Keratinocyte (primary cell): ENCODE results near the gene SH3D19. TPM values are rescaled to one million over a fixed set of nuclear protein-coding genes. Genes with fewer than 3 reads are reported as not detected.

Experiments
- DNase-seq: peaks from one replicate; pipeline ENCODE4 v3.0.0-alpha.2; 2011; ENCODE audit warnings: low read depth, missing footprints, low spot score
- FAIRE-seq: peaks from 2 replicates; lab custom pipeline; 2011; peaks lifted over from hg19 to GRCh38; lab: Jason Lieb, UNC
- H2AFZ ChIP-seq: 2 replicates; pipeline ENCODE4 v1.6.0; 2012; ENCODE audit warnings: low read length, control low read depth, inconsistent platforms; ENCODE audit not compliant: control insufficient read depth
- H3K27ac ChIP-seq: 2 replicates; pipeline ENCODE4 v1.5.1; 2011; ENCODE audit warnings: low read length; ENCODE audit not compliant: control insufficient read depth, insufficient read depth
- H3K27me3 ChIP-seq: 3 replicates; pipeline ENCODE4 v1.6.0; 2011; ENCODE audit warnings: low read length; ENCODE audit not compliant: control insufficient read depth, insufficient read depth; ENCODE audit errors: extremely low read depth
- H3K36me3 ChIP-seq, 2 experiments: 2 replicates in 1 of 2; 3 replicates in 1 of 2; pipeline ENCODE4 v1.5.1; 2011; ENCODE audit warnings: low read length in 2 of 2, mild to moderate bottlenecking in 1 of 2; ENCODE audit not compliant: control insufficient read depth in 2 of 2, insufficient read depth in 2 of 2; ENCODE audit errors: extremely low read depth in 1 of 2
- H3K4me1 ChIP-seq: 3 replicates; pipeline ENCODE4 v1.5.1; 2011; ENCODE audit warnings: low read length; ENCODE audit not compliant: control insufficient read depth, insufficient read depth; ENCODE audit errors: extremely low read depth
- H3K4me2 ChIP-seq: 3 replicates; pipeline ENCODE4 v1.6.0; 2011; ENCODE audit warnings: low read depth, low read length; ENCODE audit not compliant: control insufficient read depth, insufficient read depth; ENCODE audit errors: extremely low read depth
- H3K4me3 ChIP-seq, 3 experiments: fragments of 200-600 bp in 1 of 3; sonication (generic) in 1 of 3; 2 replicates in 2 of 3; 3 replicates in 1 of 3; pipeline ENCODE4 v1.5.1; 2011 to 2016; ENCODE audit warnings: low read length in 3 of 3, mild to moderate bottlenecking in 3 of 3, control low read depth in 2 of 3, inconsistent platforms in 1 of 3, low read depth in 1 of 3, mixed read lengths in 1 of 3, mixed run types in 1 of 3, moderate library complexity in 1 of 3; ENCODE audit not compliant: control insufficient read depth in 2 of 3, insufficient read depth in 2 of 3; ENCODE audit errors: extremely low read depth in 1 of 3
- H3K79me2 ChIP-seq: 2 replicates; pipeline ENCODE4 v1.6.0; 2012; ENCODE audit warnings: low read length; ENCODE audit not compliant: control insufficient read depth, insufficient read depth
- H3K9ac ChIP-seq: 3 replicates; pipeline ENCODE4 v1.6.0; 2011; ENCODE audit warnings: low read length; ENCODE audit not compliant: control insufficient read depth, insufficient read depth; ENCODE audit errors: extremely low read depth
- H3K9me1 ChIP-seq: 3 replicates; pipeline ENCODE4 v1.6.0; 2011; ENCODE audit warnings: low read length; ENCODE audit not compliant: control insufficient read depth, insufficient read depth; ENCODE audit errors: extremely low read depth
- H3K9me3 ChIP-seq: 2 replicates; pipeline ENCODE4 v1.5.1; 2012; ENCODE audit warnings: low read depth, low read length; ENCODE audit not compliant: control insufficient read depth
- H4K20me1 ChIP-seq: 3 replicates; pipeline ENCODE4 v1.6.0; 2011; ENCODE audit warnings: low read length; ENCODE audit not compliant: control insufficient read depth, insufficient read depth; ENCODE audit errors: extremely low read depth
- EZH2 ChIP-seq: IDR thresholded peaks from one replicate; pipeline ENCODE4 v1.6.1; 2012; ENCODE audit warnings: inconsistent platforms, mild to moderate bottlenecking, low read length, moderate library complexity
- dilution Hi-C: fragments of 300-500 bp; cut with MboI; formaldehyde crosslinking; loops from one replicate; pipeline ENCODE4 v1.7.0; 2020; ENCODE audit warnings: low sequenced_read_pairs; ENCODE audit not compliant: extremely low pct_ligation_motif_present
- polyA plus RNA-seq, 5 experiments: library from polyadenylated mRNA; depleted of rRNA in 3 of 5; stranded (reverse) in 3 of 5; stranded (forward) in 1 of 5; unstranded in 1 of 5; fragments of >200 nt; gene quantifications; 1 replicate in 1 of 5; 2 replicates in 3 of 5; 3 replicates in 1 of 5; pipeline versions ENCODE4 v1.2.1 to v1.2.3, GENCODE V29; 2011 to 2012; ENCODE audit warnings: missing spikeins in 2 of 5, low read depth in 1 of 5, low replicate concordance in 1 of 5
- TF ChIP-seq, protein P1 (sequence below), 3 experiments: IDR thresholded peaks in 1 of 3; conservative IDR thresholded peaks in 1 of 3; optimal IDR thresholded peaks in 1 of 3; 2 replicates in 2 of 3; 3 replicates in 1 of 3; pipeline versions ENCODE3 to v1.5.1; 2011; ENCODE audit warnings: low read length in 3 of 3, mild to moderate bottlenecking in 3 of 3, moderate library complexity in 2 of 3, control low read depth in 1 of 3, inconsistent platforms in 1 of 3; ENCODE audit not compliant: insufficient read depth in 2 of 3; ENCODE audit errors: extremely low read depth in 1 of 3

SH3D19 gene
- polyA plus RNA-seq, 1 donor (not counting 4 experiments of a cell fraction or from before 2014, with no cell fraction given), result 24.8 TPM

GRCh38 chr4:151107063-151107462, 218.3 kb downstream of the SH3D19 start:
- H3K9ac ChIP-seq, result no peak overlapping the region
- H3K79me2 ChIP-seq, result peaks cover 13% of the 10 kb centered on the region
- no peak overlapping the region for H2AFZ ChIP-seq
- DNase-seq (no peak), FAIRE-seq (no peak)
- TF ChIP-seq, protein P1, sequence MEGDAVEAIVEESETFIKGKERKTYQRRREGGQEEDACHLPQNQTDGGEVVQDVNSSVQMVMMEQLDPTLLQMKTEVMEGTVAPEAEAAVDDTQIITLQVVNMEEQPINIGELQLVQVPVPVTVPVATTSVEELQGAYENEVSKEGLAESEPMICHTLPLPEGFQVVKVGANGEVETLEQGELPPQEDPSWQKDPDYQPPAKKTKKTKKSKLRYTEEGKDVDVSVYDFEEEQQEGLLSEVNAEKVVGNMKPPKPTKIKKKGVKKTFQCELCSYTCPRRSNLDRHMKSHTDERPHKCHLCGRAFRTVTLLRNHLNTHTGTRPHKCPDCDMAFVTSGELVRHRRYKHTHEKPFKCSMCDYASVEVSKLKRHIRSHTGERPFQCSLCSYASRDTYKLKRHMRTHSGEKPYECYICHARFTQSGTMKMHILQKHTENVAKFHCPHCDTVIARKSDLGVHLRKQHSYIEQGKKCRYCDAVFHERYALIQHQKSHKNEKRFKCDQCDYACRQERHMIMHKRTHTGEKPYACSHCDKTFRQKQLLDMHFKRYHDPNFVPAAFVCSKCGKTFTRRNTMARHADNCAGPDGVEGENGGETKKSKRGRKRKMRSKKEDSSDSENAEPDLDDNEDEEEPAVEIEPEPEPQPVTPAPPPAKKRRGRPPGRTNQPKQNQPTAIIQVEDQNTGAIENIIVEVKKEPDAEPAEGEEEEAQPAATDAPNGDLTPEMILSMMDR (optimal IDR thresholded peaks at IDR 0.05 in 1 of 3, IDR thresholded peaks at IDR 0.05 in 1 of 3, conservative IDR thresholded peaks at IDR 0.05 in 1 of 3; ENCODE audit: extremely low read depth in 1 of 3, insufficient read depth in 2 of 3, low read length in 3 of 3), result no peak
- TF ChIP-seq EZH2, result no peak
- no peaks in the 10 kb centered on the region for H3K9me3 ChIP-seq
- no peaks in the 10 kb centered on the region for H3K27me3 ChIP-seq
- H3K27ac ChIP-seq, result no peak overlapping the region
- no peaks in the 10 kb centered on the region for H3K4me1 ChIP-seq
- no peak overlapping the region for H3K4me3 ChIP-seq
- peaks cover 15% of the 10 kb centered on the region for H4K20me1 ChIP-seq
- no peaks in the 10 kb centered on the region for H3K9me1 ChIP-seq
- peaks cover 20 to 37% of the 10 kb centered on the region in 2 experiments for H3K36me3 ChIP-seq
- dilution Hi-C loops, result no loop called here
- H3K4me2 ChIP-seq, result no peak overlapping the region

GRCh38 chr4:151105454-151106032, 219.9 kb downstream of the SH3D19 start:
- no peak for DNase-seq
- Histone ChIP-seq H3K4me1 (peaks cover 10% of the 10 kb centered on the region), H3K79me2 (peaks cover 28% of the 10 kb centered on the region), H3K27me3 (no peaks in the 10 kb centered on the region), H3K9me1 (no peaks in the 10 kb centered on the region), H2AFZ (no peak overlapping the region), H4K20me1 (peaks cover 21% of the 10 kb centered on the region), H3K4me3 (no peak overlapping the region), H3K9me3 (no peaks in the 10 kb centered on the region), H3K4me2 (no peak overlapping the region), H3K9ac (no peak overlapping the region), H3K36me3 (peaks cover 24 to 46% of the 10 kb centered on the region in 2 experiments), H3K27ac (no peak overlapping the region)
- TF ChIP-seq, protein P1 (optimal IDR thresholded peaks at IDR 0.05 in 1 of 3, IDR thresholded peaks at IDR 0.05 in 1 of 3, conservative IDR thresholded peaks at IDR 0.05 in 1 of 3; ENCODE audit: extremely low read depth in 1 of 3, insufficient read depth in 2 of 3, low read length in 3 of 3), result no peak
- TF ChIP-seq EZH2, result no peak
- FAIRE-seq, result no peak
- dilution Hi-C loops, result no loop called here
